Measurements from ENCODE around the gene CSNK1A1L.

The CSNK1A1L gene

DNA sequence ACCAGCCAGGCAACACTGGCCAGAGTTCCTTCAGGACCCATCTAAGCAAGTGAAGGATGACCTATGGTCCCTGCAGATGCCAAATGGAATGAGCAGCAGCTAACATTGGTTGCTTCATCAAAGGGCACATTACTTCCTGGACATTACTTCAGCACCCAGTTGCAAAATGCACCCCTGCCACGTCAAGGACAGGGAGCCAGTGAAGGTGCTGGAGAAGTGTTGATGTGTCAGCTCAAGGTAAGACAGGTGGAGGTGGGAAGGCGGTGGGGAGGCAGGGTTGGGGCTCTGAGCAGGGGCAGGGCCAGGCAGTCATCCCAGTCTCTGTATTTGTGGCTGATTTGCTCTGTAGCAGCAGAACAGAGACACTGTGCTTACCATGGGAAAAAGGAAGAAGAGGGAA is 14.6 kb downstream of the CSNK1A1L start:
- no peak overlapping the region for H3K27ac ChIP-seq (ENCODE audit: low read depth, low read length)
- H3F3A ChIP-seq (ENCODE audit: insufficient read depth), result no peaks in the 10 kb centered on the region
- no peak overlapping the region for H2AFZ ChIP-seq (ENCODE audit: low read depth, low read length, severe bottlenecking)
- no peaks in the 10 kb centered on the region for H3K36me3 ChIP-seq (ENCODE audit: low read length)
- H3K4me3 ChIP-seq (ENCODE audit: insufficient read depth, low read length, poor library complexity, severe bottlenecking), result no peak overlapping the region
- H3K79me2 ChIP-seq (ENCODE audit: insufficient read depth, low read length), result no peaks in the 10 kb centered on the region
- H4K20me1 ChIP-seq (ENCODE audit: low read depth, low read length), result no peaks in the 10 kb centered on the region
- no peaks in the 10 kb centered on the region for H3K9me3 ChIP-seq (ENCODE audit: insufficient read depth, low read length)
- H3K4me2 ChIP-seq (ENCODE audit: low read depth, low read length, poor library complexity, severe bottlenecking), result no peak overlapping the region
- H3K9ac ChIP-seq (ENCODE audit: low read length), result no peak overlapping the region
- H3K27me3 ChIP-seq (ENCODE audit: low read length), result no peaks in the 10 kb centered on the region
- no peak for TF ChIP-seq EZH2phosphoT487 (conservative IDR thresholded peaks at IDR 0.05; ENCODE audit: low read length)
- TF ChIP-seq, protein P1, sequence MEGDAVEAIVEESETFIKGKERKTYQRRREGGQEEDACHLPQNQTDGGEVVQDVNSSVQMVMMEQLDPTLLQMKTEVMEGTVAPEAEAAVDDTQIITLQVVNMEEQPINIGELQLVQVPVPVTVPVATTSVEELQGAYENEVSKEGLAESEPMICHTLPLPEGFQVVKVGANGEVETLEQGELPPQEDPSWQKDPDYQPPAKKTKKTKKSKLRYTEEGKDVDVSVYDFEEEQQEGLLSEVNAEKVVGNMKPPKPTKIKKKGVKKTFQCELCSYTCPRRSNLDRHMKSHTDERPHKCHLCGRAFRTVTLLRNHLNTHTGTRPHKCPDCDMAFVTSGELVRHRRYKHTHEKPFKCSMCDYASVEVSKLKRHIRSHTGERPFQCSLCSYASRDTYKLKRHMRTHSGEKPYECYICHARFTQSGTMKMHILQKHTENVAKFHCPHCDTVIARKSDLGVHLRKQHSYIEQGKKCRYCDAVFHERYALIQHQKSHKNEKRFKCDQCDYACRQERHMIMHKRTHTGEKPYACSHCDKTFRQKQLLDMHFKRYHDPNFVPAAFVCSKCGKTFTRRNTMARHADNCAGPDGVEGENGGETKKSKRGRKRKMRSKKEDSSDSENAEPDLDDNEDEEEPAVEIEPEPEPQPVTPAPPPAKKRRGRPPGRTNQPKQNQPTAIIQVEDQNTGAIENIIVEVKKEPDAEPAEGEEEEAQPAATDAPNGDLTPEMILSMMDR (IDR thresholded peaks at IDR 0.05; ENCODE audit: insufficient read depth, low read length, poor library complexity, severe bottlenecking), result no peak
- H3K9me2 ChIP-seq (replicated peaks; ENCODE audit: insufficient read depth, low read length), result no peaks in the 10 kb centered on the region

DNA sequence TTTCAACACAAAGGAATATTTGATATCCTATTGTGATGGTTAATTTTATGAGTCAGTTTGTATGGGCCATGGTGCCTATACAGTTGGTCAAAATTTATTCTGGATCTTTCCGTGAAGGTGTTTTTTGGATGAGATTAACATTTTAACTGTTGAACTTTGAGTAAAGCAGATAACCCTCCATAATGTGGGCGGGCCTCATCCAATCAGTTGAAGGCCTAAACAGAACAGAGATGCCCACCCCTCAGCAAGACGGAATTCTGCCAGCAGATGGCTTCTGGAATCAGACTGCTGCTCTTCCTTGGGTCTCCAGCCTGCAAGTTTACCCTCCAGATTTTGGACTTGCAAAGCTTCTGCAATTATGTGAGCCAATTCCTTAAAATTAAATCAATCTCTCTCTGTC is 16.0 kb downstream of the CSNK1A1L start:
- Histone ChIP-seq H3K9me3 (ENCODE audit: insufficient read depth, low read length) (no peaks in the 10 kb centered on the region), H3K9ac (ENCODE audit: low read length) (no peak overlapping the region), H2AFZ (ENCODE audit: low read depth, low read length, severe bottlenecking) (no peak overlapping the region), H3K9me2 (replicated peaks; ENCODE audit: insufficient read depth, low read length) (no peaks in the 10 kb centered on the region), H3K27ac (ENCODE audit: low read depth, low read length) (no peak overlapping the region), H3K36me3 (ENCODE audit: low read length) (no peaks in the 10 kb centered on the region), H3F3A (ENCODE audit: insufficient read depth) (no peaks in the 10 kb centered on the region), H3K27me3 (ENCODE audit: low read length) (no peaks in the 10 kb centered on the region), H3K4me3 (ENCODE audit: insufficient read depth, low read length, poor library complexity, severe bottlenecking) (no peak overlapping the region), H3K4me2 (ENCODE audit: low read depth, low read length, poor library complexity, severe bottlenecking) (no peak overlapping the region), H4K20me1 (ENCODE audit: low read depth, low read length) (no peaks in the 10 kb centered on the region), H3K79me2 (ENCODE audit: insufficient read depth, low read length) (no peaks in the 10 kb centered on the region)
- no peak for TF ChIP-seq EZH2phosphoT487 (conservative IDR thresholded peaks at IDR 0.05; ENCODE audit: low read length)
- TF ChIP-seq, protein P1 (IDR thresholded peaks at IDR 0.05; ENCODE audit: insufficient read depth, low read length, poor library complexity, severe bottlenecking), result no peak

DNA sequence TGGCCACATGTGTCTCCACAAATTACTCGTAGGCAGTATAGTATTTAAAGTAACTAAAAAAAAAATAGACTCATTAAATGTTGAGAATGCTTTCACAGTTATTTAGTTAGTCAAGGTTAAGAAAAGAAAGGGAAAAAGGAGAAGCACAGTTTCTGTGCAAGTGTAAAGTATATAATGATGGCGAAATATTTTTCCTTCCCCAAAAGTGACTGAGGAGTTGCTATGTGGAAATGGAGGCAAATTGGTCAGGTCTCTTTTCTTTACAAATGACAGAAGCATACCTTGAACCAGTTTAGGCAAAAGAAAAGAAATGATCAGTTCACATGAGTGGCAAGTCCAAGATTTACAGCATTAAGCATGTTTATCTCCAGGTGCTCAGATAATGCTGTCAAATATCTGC is 18.0 kb downstream of the CSNK1A1L start:
- H3K9me3 ChIP-seq (ENCODE audit: insufficient read depth, low read length), result no peaks in the 10 kb centered on the region
- no peaks in the 10 kb centered on the region for H3F3A ChIP-seq (ENCODE audit: insufficient read depth)

DNA sequence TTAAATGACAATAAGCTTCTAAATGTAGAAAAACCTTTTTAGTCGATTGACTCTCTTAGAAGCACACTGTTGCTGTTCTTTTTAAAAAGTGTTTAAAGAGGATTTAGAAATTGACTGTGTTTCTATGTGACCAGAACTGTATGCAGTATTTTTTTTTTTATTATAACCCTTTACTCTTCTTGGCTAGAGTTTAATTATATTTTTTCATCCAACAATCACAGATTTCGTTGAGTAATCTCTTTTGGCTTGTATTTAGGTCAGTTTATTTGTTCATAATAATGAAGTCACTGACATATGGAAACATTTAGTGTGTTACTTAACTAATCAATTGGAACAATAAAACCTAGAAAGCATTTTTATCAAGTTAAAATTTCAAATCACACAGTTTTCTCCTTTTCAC is 19.9 kb downstream of the CSNK1A1L start:
- Histone ChIP-seq H3K4me2 (ENCODE audit: low read depth, low read length, poor library complexity, severe bottlenecking) (no peak overlapping the region), H3K27ac (ENCODE audit: low read depth, low read length) (no peak overlapping the region), H3F3A (ENCODE audit: insufficient read depth) (no peaks in the 10 kb centered on the region), H3K27me3 (ENCODE audit: low read length) (no peaks in the 10 kb centered on the region), H3K9ac (ENCODE audit: low read length) (no peak overlapping the region), H3K9me3 (ENCODE audit: insufficient read depth, low read length) (no peaks in the 10 kb centered on the region), H2AFZ (ENCODE audit: low read depth, low read length, severe bottlenecking) (no peak overlapping the region), H3K79me2 (ENCODE audit: insufficient read depth, low read length) (no peaks in the 10 kb centered on the region), H3K9me2 (replicated peaks; ENCODE audit: insufficient read depth, low read length) (no peaks in the 10 kb centered on the region), H3K36me3 (ENCODE audit: low read length) (no peaks in the 10 kb centered on the region), H3K4me3 (ENCODE audit: insufficient read depth, low read length, poor library complexity, severe bottlenecking) (no peak overlapping the region), H4K20me1 (ENCODE audit: low read depth, low read length) (no peaks in the 10 kb centered on the region)
- no peak for TF ChIP-seq EZH2phosphoT487 (conservative IDR thresholded peaks at IDR 0.05; ENCODE audit: low read length)
- TF ChIP-seq, protein P1 (IDR thresholded peaks at IDR 0.05; ENCODE audit: insufficient read depth, low read length, poor library complexity, severe bottlenecking), result no peak

More for the DNA sequence above, 18.0 kb downstream of the CSNK1A1L start:
- no peak overlapping the region for H2AFZ ChIP-seq (ENCODE audit: low read depth, low read length, severe bottlenecking)
- no peaks in the 10 kb centered on the region for H3K79me2 ChIP-seq (ENCODE audit: insufficient read depth, low read length)
- H3K36me3 ChIP-seq (ENCODE audit: low read length), result no peaks in the 10 kb centered on the region
- TF ChIP-seq EZH2phosphoT487 (conservative IDR thresholded peaks at IDR 0.05; ENCODE audit: low read length), result no peak
- H3K9ac ChIP-seq (ENCODE audit: low read length), result no peak overlapping the region
- H3K9me2 ChIP-seq (replicated peaks; ENCODE audit: insufficient read depth, low read length), result no peaks in the 10 kb centered on the region
- H3K4me2 ChIP-seq (ENCODE audit: low read depth, low read length, poor library complexity, severe bottlenecking), result no peak overlapping the region
- no peaks in the 10 kb centered on the region for H3K27me3 ChIP-seq (ENCODE audit: low read length)
- no peaks in the 10 kb centered on the region for H4K20me1 ChIP-seq (ENCODE audit: low read depth, low read length)
- no peak overlapping the region for H3K4me3 ChIP-seq (ENCODE audit: insufficient read depth, low read length, poor library complexity, severe bottlenecking)
- H3K27ac ChIP-seq (ENCODE audit: low read depth, low read length), result no peak overlapping the region
